Lung (tissue), 12 donors: ENCODE data around the gene POLA1. TPM values are rescaled to one million over a fixed set of nuclear protein-coding genes. Genes with fewer than 3 reads are reported as not detected.

Experiments used
- ATAC-seq: fragments of 200-7000 bp; cut with Tn5 transposase; one replicate; pipeline ENCODE4 v1.9.1; 2020; ENCODE audit warnings: moderate number of reproducible peaks; ENCODE audit not compliant: insufficient read depth, low FRiP score
- DNase-seq, 3 donors: peaks; one replicate each; pipeline ENCODE4 v3.0.0-alpha.2; 2013 to 2017
- H3K27ac ChIP-seq, 2 donors: one replicate each; pipeline ENCODE4 v1.5.1; 2013; ENCODE audit warnings: mild to moderate bottlenecking in 2 of 2, moderate library complexity in 2 of 2, control low read depth in 1 of 2, inconsistent platforms in 1 of 2, low read depth in 1 of 2, low read length in 1 of 2
- H3K27me3 ChIP-seq, 3 donors: one replicate each; pipeline ENCODE4 v1.5.1; 2013; ENCODE audit warnings: low read length in 2 of 3; ENCODE audit not compliant: control insufficient read depth in 3 of 3, insufficient read depth in 3 of 3
- H3K36me3 ChIP-seq, 4 donors: one replicate each; pipeline ENCODE4 v1.5.1; 2013; ENCODE audit warnings: low read length in 4 of 4, mild to moderate bottlenecking in 1 of 4, moderate library complexity in 1 of 4; ENCODE audit not compliant: control insufficient read depth in 4 of 4, insufficient read depth in 4 of 4
- H3K4me1 ChIP-seq, 5 donors: one replicate each; pipeline ENCODE4 v1.5.1; 2013; ENCODE audit warnings: low read length in 5 of 5, mild to moderate bottlenecking in 2 of 5, moderate library complexity in 1 of 5; ENCODE audit not compliant: control insufficient read depth in 5 of 5, insufficient read depth in 5 of 5
- H3K4me3 ChIP-seq: one replicate; pipeline ENCODE4 v1.5.1; 2013; ENCODE audit warnings: mild to moderate bottlenecking, control low read depth, moderate library complexity
- H3K9ac ChIP-seq, 2 donors: one replicate each; pipeline ENCODE4 v1.5.1; 2013; ENCODE audit warnings: low read length in 2 of 2, control low read depth in 1 of 2; ENCODE audit not compliant: insufficient read depth in 1 of 2
- H3K9me3 ChIP-seq, 4 donors: one replicate each; pipeline ENCODE4 v1.5.1; 2013; ENCODE audit warnings: low read length in 3 of 4, mild to moderate bottlenecking in 1 of 4, moderate library complexity in 1 of 4; ENCODE audit not compliant: control insufficient read depth in 4 of 4, insufficient read depth in 3 of 4
- WGBS, 2 donors: extraction: QIAGEN DNeasy Blood & Tissue Kit; methylation state at CpG; one replicate each; pipeline ENCODE4 v1.1.7; 2013; 5-methylcytosine and 5-hydroxymethylcytosine counted together
- polyA plus RNA-seq, 2 donors: library from polyadenylated mRNA; stranded (reverse); fragments of 200-250 nt; gene quantifications; one replicate each; pipeline ENCODE4 v1.2.1, GENCODE V29; 2013
- total RNA-seq, 2 donors: library from RNA; depleted of rRNA in 1 of 2; stranded (reverse); fragments of >200 nt in 1 of 2; gene quantifications; one replicate each; pipeline ENCODE4 v1.2.1, GENCODE V29; 2014 to 2021
- TF ChIP-seq, protein P1 (sequence below): IDR thresholded peaks from 2 replicates; pipeline ENCODE4 v1.5.1; 2012; ENCODE audit warnings: mild to moderate bottlenecking; ENCODE audit errors: control extremely low read depth, extremely low read depth
- donor health status: control.
- donor health status: control.
- donor health status: Bipolar disorder and iron deficiency.
- donor health status: healthy.
- donor health status: DM: yes; HTN: yes; CAD: no.

The POLA1 gene
- total and polyA plus RNA-seq, 4 donors: 2.4 to 18.7 (median 6.1) TPM

DNA sequence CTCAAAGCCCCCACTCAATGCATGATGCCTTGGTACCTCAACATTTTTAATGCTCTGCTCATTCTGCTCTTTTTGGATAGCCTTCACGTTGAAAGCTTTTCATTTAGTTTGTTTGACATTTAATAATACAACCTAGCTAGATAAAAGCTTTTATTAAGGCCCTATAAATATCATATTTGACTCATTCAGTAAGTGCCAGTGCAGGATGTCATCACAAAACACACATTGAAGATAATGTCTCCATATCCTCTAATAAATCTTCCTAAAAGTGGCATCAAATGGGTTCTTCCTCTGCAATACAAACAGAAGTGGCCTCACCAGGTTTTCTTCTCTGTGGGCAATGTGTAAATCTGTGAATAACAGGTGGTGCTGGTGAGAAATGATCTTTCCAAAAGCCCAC, 34.6 kb upstream of the POLA1 start:
- whole genome bisulfite sequencing, 2 donors: 39 to 89% methylated on average over 1 of the region's 1 CpG
- no peak for ATAC-seq

GRCh38 chrX:24659646-24660045, 34.1 kb upstream of the POLA1 start:
- no peak overlapping the region for H3K27ac ChIP-seq
- H3K36me3 ChIP-seq: no peaks in the 10 kb centered on the region
- H3K4me1 ChIP-seq: no peaks in the 10 kb centered on the region
- ATAC-seq: no peak
- 75 to 82% methylated on average over 3 of the region's 3 CpGs for WGBS, 2 donors
- peaks cover 0 to 17% (median 10%) of the 10 kb centered on the region in 3 donors for H3K27me3 ChIP-seq
- TF ChIP-seq, protein P1, sequence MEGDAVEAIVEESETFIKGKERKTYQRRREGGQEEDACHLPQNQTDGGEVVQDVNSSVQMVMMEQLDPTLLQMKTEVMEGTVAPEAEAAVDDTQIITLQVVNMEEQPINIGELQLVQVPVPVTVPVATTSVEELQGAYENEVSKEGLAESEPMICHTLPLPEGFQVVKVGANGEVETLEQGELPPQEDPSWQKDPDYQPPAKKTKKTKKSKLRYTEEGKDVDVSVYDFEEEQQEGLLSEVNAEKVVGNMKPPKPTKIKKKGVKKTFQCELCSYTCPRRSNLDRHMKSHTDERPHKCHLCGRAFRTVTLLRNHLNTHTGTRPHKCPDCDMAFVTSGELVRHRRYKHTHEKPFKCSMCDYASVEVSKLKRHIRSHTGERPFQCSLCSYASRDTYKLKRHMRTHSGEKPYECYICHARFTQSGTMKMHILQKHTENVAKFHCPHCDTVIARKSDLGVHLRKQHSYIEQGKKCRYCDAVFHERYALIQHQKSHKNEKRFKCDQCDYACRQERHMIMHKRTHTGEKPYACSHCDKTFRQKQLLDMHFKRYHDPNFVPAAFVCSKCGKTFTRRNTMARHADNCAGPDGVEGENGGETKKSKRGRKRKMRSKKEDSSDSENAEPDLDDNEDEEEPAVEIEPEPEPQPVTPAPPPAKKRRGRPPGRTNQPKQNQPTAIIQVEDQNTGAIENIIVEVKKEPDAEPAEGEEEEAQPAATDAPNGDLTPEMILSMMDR: no peak
- H3K4me3 ChIP-seq: no peak overlapping the region
- H3K9ac ChIP-seq: no peak overlapping the region
- DNase-seq: no peak
- H3K9me3 ChIP-seq: no peaks in the 10 kb centered on the region

More for the DNA sequence above, 34.6 kb upstream of the POLA1 start:
- H3K27me3 ChIP-seq: peaks cover 0 to 16% (median 10%) of the 10 kb centered on the region in 3 donors
- H3K9ac ChIP-seq: no peak overlapping the region
- no peak overlapping the region for H3K27ac ChIP-seq
- H3K4me1 ChIP-seq: no peaks in the 10 kb centered on the region
- TF ChIP-seq, protein P1: no peak
- no peak overlapping the region for H3K4me3 ChIP-seq
- no peaks in the 10 kb centered on the region for H3K9me3 ChIP-seq
- no peak for DNase-seq
- no peaks in the 10 kb centered on the region for H3K36me3 ChIP-seq

DNA sequence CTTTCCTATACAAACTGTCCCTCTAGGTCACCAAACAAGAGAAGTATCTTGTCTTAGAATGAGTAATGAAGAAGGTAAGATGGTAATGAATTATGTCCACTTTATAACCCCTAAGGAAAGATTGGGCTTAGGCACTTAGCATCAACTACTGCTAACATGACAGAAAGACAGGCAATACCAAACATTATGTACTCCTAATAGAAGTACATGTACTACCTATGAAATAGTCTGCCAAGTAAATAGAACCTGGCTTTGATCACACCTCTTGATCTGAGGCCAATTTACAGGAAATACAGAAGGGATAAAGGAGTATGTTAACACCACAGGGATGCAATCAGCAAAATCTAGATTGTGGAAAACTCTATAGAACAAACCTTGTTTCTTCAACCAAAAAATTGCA, 32.4 kb upstream of the POLA1 start:
- Histone ChIP-seq H3K4me1 (no peaks in the 10 kb centered on the region), H3K9ac (no peak overlapping the region), H3K4me3 (no peak overlapping the region), H3K9me3 (no peaks in the 10 kb centered on the region), H3K36me3 (no peaks in the 10 kb centered on the region), H3K27me3 (peaks cover 0 to 19% (median 14%) of the 10 kb centered on the region in 3 donors), H3K27ac (no peak overlapping the region)
- TF ChIP-seq, protein P1: no peak
- ATAC-seq: no peak
- DNase-seq: no peak

DNA sequence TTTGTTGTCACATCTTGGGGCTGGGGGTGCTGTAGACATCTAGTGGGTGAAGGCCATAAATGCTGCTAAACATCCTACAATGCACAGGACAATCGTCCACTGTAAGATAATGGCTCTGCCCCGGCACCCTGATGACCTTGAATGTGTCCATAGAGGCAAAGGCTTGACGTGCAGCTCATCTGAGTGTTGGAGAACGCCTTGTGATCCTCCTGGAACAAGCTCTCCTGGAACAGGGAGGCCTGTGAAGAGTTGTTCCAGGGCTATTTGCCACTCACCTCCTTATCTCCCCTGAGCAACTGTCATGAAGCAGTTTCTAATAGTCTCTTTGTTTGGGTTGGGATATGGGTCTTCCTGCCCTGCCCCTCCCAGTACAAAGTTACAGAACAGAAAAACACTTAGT, 31.4 kb upstream of the POLA1 start:
- 58 to 70% methylated on average over 4 of the region's 4 CpGs for WGBS, 2 donors
- no peak for ATAC-seq
- TF ChIP-seq, protein P1: no peak
- H3K9me3 ChIP-seq: no peaks in the 10 kb centered on the region
- no peak overlapping the region for H3K4me3 ChIP-seq
- no peaks in the 10 kb centered on the region for H3K36me3 ChIP-seq
- H3K4me1 ChIP-seq: no peaks in the 10 kb centered on the region
- no peak overlapping the region for H3K27ac ChIP-seq
- no peak overlapping the region for H3K9ac ChIP-seq
- H3K27me3 ChIP-seq: peaks cover 0 to 19% (median 14%) of the 10 kb centered on the region in 3 donors
- no peak for DNase-seq
